ENCODE results near the gene TRPM8. TPM values are rescaled to one million over a fixed set of nuclear protein-coding genes. Genes with fewer than 3 reads are reported as not detected.
"Not testable (repeated sequence)": the region's sequence is repeated elsewhere in the genome, so short reads cannot be mapped to it uniquely, and the experiment has no call there.

TRPM8 gene
- not detected for total RNA-seq
- polyA plus RNA-seq: not detected

DNA sequence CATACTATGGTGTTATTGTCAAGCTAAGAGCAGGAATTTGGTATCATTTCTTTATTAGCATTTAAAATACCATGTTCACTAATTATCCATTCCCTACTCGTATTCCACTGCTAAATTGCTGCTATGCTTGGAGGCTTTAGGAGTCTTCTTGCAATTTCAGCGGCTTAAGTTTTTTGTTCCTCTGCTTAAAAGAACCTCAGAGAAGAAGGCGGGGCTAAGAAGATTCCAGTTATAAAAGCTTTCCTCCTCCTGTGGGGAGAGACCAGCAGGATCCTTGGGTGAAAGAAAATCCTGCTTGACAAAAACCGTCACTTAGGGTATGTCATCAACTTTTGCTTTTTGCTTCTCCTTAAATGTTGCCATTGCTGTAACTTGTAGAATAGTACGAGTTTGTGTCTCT is at the start of gene TRPM8:
Gene TRPM8 (plus strand): TSS at position 258 of the 400 bp plus-strand sequence. CDS start 9,165 bp downstream, outside the sequence.
- no peaks in the 10 kb centered on the region for H3K4me1 Mint-ChIP-seq
- H3K36me3 ChIP-seq (ENCODE audit: control insufficient read depth, insufficient read depth, low read length): no peaks in the 10 kb centered on the region
- no peak within 1 kb of the TSS for H3K27ac Mint-ChIP-seq
- H3K4me1 ChIP-seq (ENCODE audit: control insufficient read depth, insufficient read depth, low read length, poor library complexity, severe bottlenecking): no peaks in the 10 kb centered on the region
- peaks cover 8% of the 10 kb centered on the region for H3K27me3 ChIP-seq (ENCODE audit: control insufficient read depth, insufficient read depth, low read length)
- no peak for DNase-seq
- no peak within 1 kb of the TSS for H3K27ac ChIP-seq (ENCODE audit: insufficient read depth, low read length, poor library complexity, severe bottlenecking)
- peaks cover 0 to 2% (median 0%) of the 10 kb centered on the region in 7 donors for H3K9me3 Mint-ChIP-seq
- no peaks in the 10 kb centered on the region for H3K9me3 ChIP-seq (ENCODE audit: control insufficient read depth in 2 of 2, low read length in 2 of 2)
- peaks cover 18% of the 10 kb centered on the region for H3K27me3 Mint-ChIP-seq
- H3K36me3 Mint-ChIP-seq: no peaks in the 10 kb centered on the region
- ATAC-seq (ENCODE audit: low read depth in 2 of 2): no peak
- H3K4me3 ChIP-seq (ENCODE audit: low read depth, low read length): no peak within 1 kb of the TSS
- H3K4me3 Mint-ChIP-seq: no peak within 1 kb of the TSS

DNA sequence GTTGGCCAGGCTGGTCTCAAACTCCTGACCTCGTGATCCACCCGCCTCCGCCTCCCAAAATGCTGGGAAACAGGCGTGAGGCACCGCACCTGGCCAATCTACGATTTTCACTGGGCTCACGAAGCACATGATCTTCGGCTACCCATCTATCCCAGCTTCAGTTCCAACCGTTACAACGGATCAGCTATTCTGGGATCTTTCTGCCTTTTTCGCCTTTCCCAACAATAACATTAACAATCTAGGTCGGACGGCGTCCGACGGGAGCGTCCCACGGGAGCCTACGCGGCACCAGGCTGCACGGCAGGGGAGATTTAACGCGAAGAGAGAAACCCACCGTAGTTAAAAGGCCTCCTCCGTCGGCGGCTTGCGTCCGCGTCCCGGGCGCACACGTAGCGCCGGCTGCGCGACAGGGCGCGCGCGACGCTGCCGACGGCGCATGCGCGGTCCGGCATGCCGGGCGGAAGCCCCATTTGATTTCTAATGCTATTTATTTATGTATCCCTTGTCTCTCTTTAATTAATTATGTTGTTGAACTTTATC is 49.1 kb upstream of the TRPM8 start, which contains the start of gene MSL3B:
Gene MSL3B (minus strand): TSS at position 394 of the 540 bp plus-strand sequence.
- H3K36me3 Mint-ChIP-seq: no peaks in the 10 kb centered on the region

DNA sequence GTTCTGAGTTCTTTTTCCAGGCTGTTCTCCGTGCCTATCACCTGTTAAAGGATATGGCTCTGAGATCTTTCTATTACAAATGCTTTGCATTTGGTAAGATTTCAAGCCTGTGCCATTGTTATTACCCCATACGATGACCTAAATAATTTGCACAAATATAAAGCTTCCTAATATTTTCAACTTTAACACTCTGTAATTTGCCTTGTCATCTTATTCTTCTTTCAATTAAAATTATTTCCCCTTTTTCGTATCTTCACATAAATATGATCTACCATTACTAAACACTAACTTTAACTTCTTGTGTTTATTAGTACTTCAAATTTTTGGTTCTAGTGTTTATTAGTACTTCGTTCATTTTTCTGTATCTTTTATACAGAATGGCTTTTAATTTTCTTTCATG is 45.7 kb upstream of the TRPM8 start:
- Mint-ChIP-seq H3K4me3 (no peak overlapping the region), H3K9me3 (peaks cover 1 to 13% (median 5%) of the 10 kb centered on the region in 7 donors), H3K27ac (no peak overlapping the region), H3K36me3 (peaks cover 3% of the 10 kb centered on the region), H3K27me3 (peaks cover 46% of the 10 kb centered on the region), H3K4me1 (peaks cover 0 to 16% (median 4%) of the 10 kb centered on the region in 4 donors)
- Histone ChIP-seq H3K27me3 (ENCODE audit: control insufficient read depth, insufficient read depth, low read length) (peaks cover 29% of the 10 kb centered on the region), H3K4me3 (ENCODE audit: low read depth, low read length) (no peak overlapping the region), H3K4me1 (ENCODE audit: control insufficient read depth, insufficient read depth, low read length, poor library complexity, severe bottlenecking) (no peaks in the 10 kb centered on the region), H3K36me3 (ENCODE audit: control insufficient read depth, insufficient read depth, low read length) (no peaks in the 10 kb centered on the region), H3K9me3 (ENCODE audit: control insufficient read depth in 2 of 2, low read length in 2 of 2) (peaks cover 9 to 15% of the 10 kb centered on the region in 2 experiments), H3K27ac (ENCODE audit: insufficient read depth, low read length, poor library complexity, severe bottlenecking) (no peak overlapping the region)
- ATAC-seq (ENCODE audit: low read depth in 2 of 2): no peak
- no peak for DNase-seq

More for the DNA sequence above, 49.1 kb upstream of the TRPM8 start, which contains the start of gene MSL3B:
- peak within 1 kb of the TSS; percentile 84 for H3K4me3 ChIP-seq (ENCODE audit: low read depth, low read length)
- Mint-ChIP-seq H3K4me3 (peak within 1 kb of the TSS; percentile 85 to 91 (median 90)), H3K4me1 (peaks cover 0 to 18% (median 4%) of the 10 kb centered on the region in 4 donors), H3K9me3 (peaks cover 1 to 13% (median 5%) of the 10 kb centered on the region in 7 donors), H3K27me3 (peaks cover 25% of the 10 kb centered on the region), H3K27ac (peak within 1 kb of the TSS; percentile 80 to 94 (median 87))
- peaks cover 18% of the 10 kb centered on the region for H3K27me3 ChIP-seq (ENCODE audit: control insufficient read depth, insufficient read depth, low read length)
- H3K4me1 ChIP-seq (ENCODE audit: control insufficient read depth, insufficient read depth, low read length, poor library complexity, severe bottlenecking): no peaks in the 10 kb centered on the region
- no peak within 1 kb of the TSS for H3K27ac ChIP-seq (ENCODE audit: insufficient read depth, low read length, poor library complexity, severe bottlenecking)
- no peaks in the 10 kb centered on the region for H3K36me3 ChIP-seq (ENCODE audit: control insufficient read depth, insufficient read depth, low read length)
- peak; percentile 40 to 78 (median 68) for DNase-seq
- peaks cover 9 to 17% of the 10 kb centered on the region in 2 experiments for H3K9me3 ChIP-seq (ENCODE audit: control insufficient read depth in 2 of 2, low read length in 2 of 2)
- ATAC-seq (ENCODE audit: low read depth in 2 of 2): peak; percentile 68 to 77

DNA sequence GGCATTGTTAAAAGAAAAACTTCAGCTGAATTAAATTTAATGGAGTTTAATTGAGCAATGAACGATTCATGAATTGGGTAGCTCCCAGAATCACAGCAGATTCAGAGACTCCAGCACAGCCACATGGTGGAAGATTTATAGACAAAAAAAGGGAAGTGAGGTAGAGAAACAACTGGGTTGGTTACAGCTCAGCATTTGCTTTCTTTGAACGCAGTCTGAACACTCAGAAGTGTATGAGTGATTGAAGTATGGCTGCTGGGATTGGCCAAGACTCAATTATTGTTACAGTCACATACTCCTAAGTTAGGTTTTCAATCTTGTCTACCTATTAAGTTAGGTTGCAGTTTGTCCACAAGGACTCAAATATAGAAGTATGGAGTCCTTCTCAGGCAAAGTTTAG is 45.0 kb upstream of the TRPM8 start:
- H3K27ac ChIP-seq (ENCODE audit: insufficient read depth, low read length, poor library complexity, severe bottlenecking); DNase-seq; H3K4me1 ChIP-seq (ENCODE audit: control insufficient read depth, insufficient read depth, low read length, poor library complexity, severe bottlenecking); H3K4me3 ChIP-seq (ENCODE audit: low read depth, low read length); H3K36me3 ChIP-seq (ENCODE audit: control insufficient read depth, insufficient read depth, low read length); ATAC-seq (ENCODE audit: low read depth in 2 of 2); H3K27ac Mint-ChIP-seq; H3K36me3 Mint-ChIP-seq; H3K4me3 Mint-ChIP-seq: not testable (repeated sequence)
- Mint-ChIP-seq H3K27me3 (peaks cover 51% of the 10 kb centered on the region), H3K4me1 (peaks cover 0 to 14% (median 3%) of the 10 kb centered on the region in 4 donors), H3K9me3 (peaks cover under 1 to 13% (median 6%) of the 10 kb centered on the region in 7 donors)
- H3K27me3 ChIP-seq (ENCODE audit: control insufficient read depth, insufficient read depth, low read length): peaks cover 29% of the 10 kb centered on the region
- peaks cover 9 to 15% of the 10 kb centered on the region in 2 experiments for H3K9me3 ChIP-seq (ENCODE audit: control insufficient read depth in 2 of 2, low read length in 2 of 2)

DNA sequence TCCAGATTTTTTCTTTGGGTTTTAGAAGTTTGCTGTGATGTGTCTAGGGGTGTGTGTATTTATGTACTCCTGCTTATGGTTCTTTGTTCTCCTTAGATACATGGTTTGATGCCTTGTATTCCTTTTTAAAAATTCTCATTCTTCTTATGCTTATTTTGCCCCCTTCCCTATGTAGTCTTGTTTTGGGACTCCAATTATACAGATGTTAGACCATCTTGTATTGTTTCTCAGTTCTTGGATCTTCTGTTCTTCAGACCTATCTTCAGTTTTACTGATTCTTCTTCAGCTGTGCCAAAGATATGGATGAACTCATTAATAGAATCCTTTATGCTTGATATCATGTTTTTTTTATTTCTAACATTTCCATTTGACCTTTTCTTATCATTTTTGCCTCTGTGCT is 34.8 kb upstream of the TRPM8 start:
- Mint-ChIP-seq H3K27me3 (peaks cover 39% of the 10 kb centered on the region), H3K4me3 (no peak overlapping the region), H3K36me3 (peaks cover 2% of the 10 kb centered on the region), H3K27ac (no peak overlapping the region), H3K4me1 (no peaks in the 10 kb centered on the region), H3K9me3 (peaks cover 2 to 26% (median 10%) of the 10 kb centered on the region in 7 donors)
- ATAC-seq (ENCODE audit: low read depth in 2 of 2) (no peak), DNase-seq (no peak)
- H3K27me3 ChIP-seq (ENCODE audit: control insufficient read depth, insufficient read depth, low read length): peaks cover 8% of the 10 kb centered on the region
- H3K4me3 ChIP-seq (ENCODE audit: low read depth, low read length): no peak overlapping the region
- no peaks in the 10 kb centered on the region for H3K4me1 ChIP-seq (ENCODE audit: control insufficient read depth, insufficient read depth, low read length, poor library complexity, severe bottlenecking)
- H3K36me3 ChIP-seq (ENCODE audit: control insufficient read depth, insufficient read depth, low read length): no peaks in the 10 kb centered on the region
- peaks cover 12 to 15% of the 10 kb centered on the region in 2 experiments for H3K9me3 ChIP-seq (ENCODE audit: control insufficient read depth in 2 of 2, low read length in 2 of 2)
- H3K27ac ChIP-seq (ENCODE audit: insufficient read depth, low read length, poor library complexity, severe bottlenecking): no peak overlapping the region

DNA sequence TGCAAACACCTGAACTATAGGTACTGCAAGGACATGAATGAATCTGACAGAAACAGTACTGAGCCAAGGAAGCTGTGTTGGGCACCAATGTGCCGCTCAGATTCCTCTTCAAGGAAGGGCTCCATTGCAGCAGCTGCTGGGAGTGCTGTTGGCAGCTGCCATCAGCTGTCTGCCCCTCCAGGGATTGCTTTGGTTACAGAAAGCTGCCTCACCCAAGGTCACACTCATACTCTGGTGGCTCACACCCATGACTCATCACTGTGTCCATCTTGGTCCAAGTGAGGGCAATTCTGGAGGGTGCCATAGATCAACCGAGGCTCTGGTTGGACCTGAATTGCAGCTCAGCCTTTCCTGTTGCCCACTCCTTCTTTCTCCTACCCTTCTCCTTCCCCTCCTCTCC is 24.4 kb upstream of the TRPM8 start:
- Histone ChIP-seq H3K27ac (ENCODE audit: insufficient read depth, low read length, poor library complexity, severe bottlenecking) (no peak overlapping the region), H3K9me3 (ENCODE audit: control insufficient read depth in 2 of 2, low read length in 2 of 2) (no peaks in the 10 kb centered on the region), H3K4me1 (ENCODE audit: control insufficient read depth, insufficient read depth, low read length, poor library complexity, severe bottlenecking) (no peaks in the 10 kb centered on the region), H3K4me3 (ENCODE audit: low read depth, low read length) (no peak overlapping the region), H3K27me3 (ENCODE audit: control insufficient read depth, insufficient read depth, low read length) (peaks cover 22% of the 10 kb centered on the region), H3K36me3 (ENCODE audit: control insufficient read depth, insufficient read depth, low read length) (no peaks in the 10 kb centered on the region)
- ATAC-seq (ENCODE audit: low read depth in 2 of 2): no peak
- H3K4me1 Mint-ChIP-seq: no peaks in the 10 kb centered on the region
- H3K9me3 Mint-ChIP-seq: peaks cover 0 to 3% (median 0%) of the 10 kb centered on the region in 7 donors
- H3K36me3 Mint-ChIP-seq: no peaks in the 10 kb centered on the region
- no peak for DNase-seq
- no peak overlapping the region for H3K4me3 Mint-ChIP-seq
- H3K27ac Mint-ChIP-seq: no peak overlapping the region
- peaks cover 39% of the 10 kb centered on the region for H3K27me3 Mint-ChIP-seq

DNA sequence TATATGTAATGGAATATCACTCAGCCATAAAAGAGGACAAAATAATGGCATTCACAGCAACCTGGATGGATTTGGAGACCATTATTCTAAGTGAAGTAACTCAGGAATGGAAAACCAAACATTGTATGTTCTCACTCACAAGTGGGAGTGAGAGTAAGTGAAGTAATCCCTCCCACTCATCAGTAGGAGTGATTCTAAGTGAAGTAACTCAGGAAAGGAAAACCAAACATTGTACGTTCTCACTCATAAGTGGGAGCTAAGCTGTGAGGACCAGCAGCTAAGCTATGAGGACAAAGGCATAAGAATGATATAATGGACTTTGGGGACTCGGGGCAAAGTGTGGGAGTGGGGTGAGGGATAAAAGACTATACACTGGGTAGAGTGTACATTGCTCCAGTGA is 20.9 kb upstream of the TRPM8 start:
- H3K4me1 ChIP-seq (ENCODE audit: control insufficient read depth, insufficient read depth, low read length, poor library complexity, severe bottlenecking); H3K27ac Mint-ChIP-seq; H3K36me3 Mint-ChIP-seq; H3K9me3 Mint-ChIP-seq; ATAC-seq (ENCODE audit: low read depth in 2 of 2); H3K36me3 ChIP-seq (ENCODE audit: control insufficient read depth, insufficient read depth, low read length); DNase-seq; H3K27ac ChIP-seq (ENCODE audit: insufficient read depth, low read length, poor library complexity, severe bottlenecking); H3K9me3 ChIP-seq (ENCODE audit: control insufficient read depth in 2 of 2, low read length in 2 of 2); H3K4me3 Mint-ChIP-seq; H3K4me3 ChIP-seq (ENCODE audit: low read depth, low read length): not testable (repeated sequence)
- H3K27me3 ChIP-seq (ENCODE audit: control insufficient read depth, insufficient read depth, low read length): peaks cover 13% of the 10 kb centered on the region
- peaks cover 7 to 18% (median 9%) of the 10 kb centered on the region in 4 donors for H3K4me1 Mint-ChIP-seq
- peaks cover 42% of the 10 kb centered on the region for H3K27me3 Mint-ChIP-seq

DNA sequence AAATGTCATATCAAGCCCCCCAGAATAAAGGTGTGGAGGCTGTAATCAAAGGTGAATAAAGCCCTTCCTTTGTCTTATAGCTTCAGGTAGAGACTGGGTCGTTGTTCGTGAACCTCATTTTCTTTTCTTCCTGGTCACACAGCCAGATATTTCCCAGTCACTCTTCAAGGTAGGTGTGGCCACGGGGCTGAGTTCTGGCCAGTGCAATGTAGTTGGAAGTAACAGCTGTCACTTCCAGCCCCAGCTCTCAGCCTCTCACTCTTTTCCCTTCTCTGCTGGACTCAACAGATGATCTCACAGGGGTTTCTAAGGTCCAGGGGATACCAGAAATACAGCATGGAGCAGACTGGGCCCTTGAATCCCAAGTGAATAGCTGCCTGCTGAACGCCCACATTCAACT is 15.8 kb upstream of the TRPM8 start:
- peaks cover 13% of the 10 kb centered on the region for H3K27me3 ChIP-seq (ENCODE audit: control insufficient read depth, insufficient read depth, low read length)
- H3K36me3 ChIP-seq (ENCODE audit: control insufficient read depth, insufficient read depth, low read length): no peaks in the 10 kb centered on the region
- no peaks in the 10 kb centered on the region for H3K9me3 ChIP-seq (ENCODE audit: control insufficient read depth in 2 of 2, low read length in 2 of 2)
- Mint-ChIP-seq H3K36me3 (no peaks in the 10 kb centered on the region), H3K27ac (no peak overlapping the region), H3K4me3 (no peak overlapping the region), H3K4me1 (peaks cover 7 to 18% (median 9%) of the 10 kb centered on the region in 4 donors), H3K27me3 (peaks cover 35% of the 10 kb centered on the region), H3K9me3 (peaks cover 0 to 2% (median 0%) of the 10 kb centered on the region in 7 donors)
- no peak overlapping the region for H3K4me3 ChIP-seq (ENCODE audit: low read depth, low read length)
- no peak for ATAC-seq (ENCODE audit: low read depth in 2 of 2)
- no peak for DNase-seq
- peaks cover 9% of the 10 kb centered on the region for H3K4me1 ChIP-seq (ENCODE audit: control insufficient read depth, insufficient read depth, low read length, poor library complexity, severe bottlenecking)
- H3K27ac ChIP-seq (ENCODE audit: insufficient read depth, low read length, poor library complexity, severe bottlenecking): no peak overlapping the region

All from CD4-positive, CD25-positive, alpha-beta regulatory T cell (primary cell).